Hypothalamus (tissue), 51 donors: Measurements from ENCODE around the gene SSTR3.
A peak's percentile ranks its signal among the peaks of the same experiment; 100 is the strongest.

Experiments
- DNase-seq, 51 donors: peaks; one replicate each; lab custom pipeline; 2025; lab: John Stamatoyannopoulos, UW

Gene SSTR3

GRCh38 chr22:37183432-37184379, 28.6 kb downstream of the SSTR3 start:
- no peak for DNase-seq

DNA sequence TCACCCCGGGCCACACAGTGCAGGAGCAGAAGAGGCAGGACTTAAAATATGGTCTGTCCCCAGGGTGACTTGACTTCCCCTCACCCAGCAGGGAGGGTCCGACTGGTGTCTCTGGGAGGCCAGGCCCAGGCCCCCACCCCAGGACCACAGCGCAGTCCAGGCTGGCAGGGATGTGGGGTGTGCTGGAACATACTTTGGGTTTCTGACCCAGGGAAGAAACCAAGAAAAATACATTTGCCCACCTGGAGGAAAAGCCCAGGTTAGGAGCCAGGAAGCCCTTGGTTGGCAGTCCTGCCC, 29.4 kb downstream of the SSTR3 start:
- no peak for DNase-seq

GRCh38 chr22:37182101-37182948, 30.0 kb downstream of the SSTR3 start:
- DNase-seq: no peak

DNA sequence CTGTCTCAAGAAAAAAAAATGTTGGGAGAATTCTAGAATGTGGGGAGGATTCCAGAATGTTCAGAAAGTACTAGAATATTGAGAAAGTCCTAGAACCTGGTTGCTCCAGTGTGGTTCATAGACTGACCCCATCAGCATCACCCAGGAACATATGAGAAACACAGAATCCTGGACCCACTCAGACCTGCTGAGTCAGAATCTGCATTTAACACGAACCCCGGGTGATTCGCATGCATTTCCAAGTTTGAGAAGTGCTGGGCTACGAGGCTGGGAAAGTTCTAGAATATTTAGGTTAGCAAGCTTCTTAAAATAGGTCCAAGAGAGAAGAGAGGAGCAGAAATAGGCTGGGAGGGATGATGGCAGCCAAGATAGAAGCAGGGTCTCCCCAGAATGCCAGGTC, 30.6 kb downstream of the SSTR3 start:
- DNase-seq: no peak

DNA sequence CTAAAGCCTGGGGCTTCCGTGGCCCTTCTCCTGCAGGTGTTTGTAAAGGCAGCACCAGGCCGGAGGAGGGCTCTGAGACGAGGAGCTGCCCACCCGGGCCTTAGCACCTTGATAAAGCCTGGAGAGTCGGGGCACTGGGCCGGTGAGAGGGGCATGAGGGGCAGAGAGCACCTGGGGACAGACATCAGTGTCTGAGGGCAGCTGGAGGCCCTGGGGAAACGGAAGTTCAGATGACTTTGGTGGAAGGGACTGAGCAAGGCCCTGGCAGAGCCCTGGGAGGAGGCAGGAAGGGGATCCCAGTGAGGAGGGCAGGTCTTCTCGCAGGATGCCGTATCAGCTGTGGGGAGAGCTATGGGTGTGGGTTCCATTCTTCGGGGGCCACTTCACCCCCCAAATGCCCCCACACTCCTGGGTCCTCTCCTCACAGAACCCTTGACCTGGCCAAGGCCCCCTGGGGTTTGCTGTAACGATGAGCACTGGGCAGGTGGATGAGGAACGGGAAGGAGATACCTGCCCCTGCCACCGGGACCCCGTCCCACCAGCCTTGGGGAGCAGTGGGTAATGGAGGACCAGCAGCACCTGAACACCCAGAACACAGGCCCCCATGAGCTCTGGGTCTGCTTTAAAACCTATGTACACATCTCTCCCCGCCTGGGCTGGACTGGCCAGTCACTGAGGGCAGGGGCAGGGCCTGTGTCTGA, 31.6 kb downstream of the SSTR3 start:
- DNase-seq: no peak

GRCh38 chr22:37179622-37180420, 32.5 kb downstream of the SSTR3 start:
- DNase-seq: no peak

DNA sequence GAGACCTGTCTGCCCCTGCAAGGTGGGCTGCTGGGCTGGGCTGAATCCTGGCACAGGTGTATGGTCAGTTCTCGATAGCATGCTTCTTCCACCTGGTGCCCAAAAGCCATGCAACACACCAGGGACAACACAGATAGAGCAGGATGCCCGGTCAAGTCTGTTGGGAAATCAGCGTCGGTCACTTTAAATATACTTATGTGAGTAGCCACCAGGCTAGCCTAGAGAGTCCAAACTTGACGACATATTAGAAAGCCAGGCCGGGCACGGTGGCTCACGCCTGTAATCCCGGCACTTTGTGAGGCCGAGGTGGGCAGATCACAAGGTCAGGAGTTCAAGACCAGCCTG, 33.2 kb downstream of the SSTR3 start:
- DNase-seq: no peak

- DNase-seq: no peak
Measured at GRCh38 chr22:37178350-37179125, 33.7 kb downstream of the SSTR3 start.

- DNase-seq: no peak
Measured at GRCh38 chr22:37177755-37178154, 34.5 kb downstream of the SSTR3 start.

DNA sequence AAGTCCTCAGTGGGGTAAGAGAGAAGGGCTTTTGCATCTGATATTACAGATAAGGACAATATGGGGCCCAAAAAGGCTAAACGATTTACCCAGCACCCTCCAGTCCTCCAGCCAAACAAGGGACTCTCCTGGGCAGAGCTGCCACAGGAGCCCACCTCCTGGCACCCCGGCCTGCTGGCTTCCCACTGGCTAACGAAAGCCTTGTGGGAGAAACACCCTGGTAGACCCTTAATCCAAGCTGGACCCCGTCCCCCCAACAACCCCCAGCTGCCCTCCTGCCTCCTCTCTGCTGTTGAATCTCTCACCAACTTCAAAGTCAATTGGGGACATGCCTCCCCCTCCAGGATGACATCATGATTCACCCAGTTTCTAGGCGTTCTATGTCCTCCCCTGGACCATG, 35.1 kb downstream of the SSTR3 start:
- DNase-seq: no peak

DNA sequence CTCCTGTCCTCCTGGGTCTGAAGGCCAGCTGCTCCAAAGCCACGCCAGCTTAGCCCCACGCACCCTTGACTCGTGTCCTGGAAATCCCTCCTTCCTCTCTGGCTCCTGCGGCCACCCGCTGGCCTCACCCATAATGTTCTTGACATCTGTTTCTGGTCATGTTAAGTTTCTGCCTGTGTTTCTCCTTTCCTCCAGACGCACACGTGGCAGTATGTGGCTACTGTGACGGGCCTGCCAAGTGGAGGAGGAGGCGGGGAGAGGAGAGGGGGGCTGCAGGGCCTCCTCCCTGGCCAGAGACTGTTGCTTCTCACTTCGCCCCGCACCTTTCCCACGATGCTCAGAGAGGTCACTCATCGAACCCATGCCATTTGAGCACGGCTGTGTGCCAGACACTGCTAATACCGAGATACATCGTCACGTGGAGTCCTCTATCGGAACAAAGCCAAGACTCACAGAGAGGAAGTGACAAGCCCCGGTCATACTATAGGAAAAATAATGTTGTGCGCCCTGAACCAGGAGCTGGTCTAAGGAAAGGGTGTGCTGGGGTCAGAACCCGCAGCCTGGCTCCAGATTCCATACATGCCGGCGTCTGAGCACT, 35.7 kb downstream of the SSTR3 start:
- peak in 15 of 51 donors; percentile 7 to 42 (median 20) for DNase-seq

- DNase-seq: no peak
Measured at GRCh38 chr22:37175414-37176281, 36.6 kb downstream of the SSTR3 start.

DNA sequence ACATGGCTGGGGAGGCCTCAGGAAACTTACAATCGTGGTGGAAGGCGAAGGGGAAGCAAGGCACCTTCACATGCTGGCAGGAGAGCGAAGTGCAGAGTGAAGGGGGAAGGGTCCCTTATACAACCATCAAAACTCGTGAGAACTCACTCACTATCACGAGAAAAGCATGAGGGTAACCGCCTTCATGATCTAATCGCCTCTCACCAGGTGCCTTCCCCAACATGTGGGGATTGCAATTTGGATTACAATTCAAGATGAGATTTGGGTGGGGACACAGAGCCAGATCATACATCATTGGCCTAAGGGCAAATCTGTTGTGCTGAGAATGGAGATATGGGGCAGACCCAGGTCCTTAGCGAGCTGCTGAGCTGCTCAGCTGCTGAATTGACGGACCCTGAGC, 37.3 kb downstream of the SSTR3 start:
- DNase-seq: no peak

DNA sequence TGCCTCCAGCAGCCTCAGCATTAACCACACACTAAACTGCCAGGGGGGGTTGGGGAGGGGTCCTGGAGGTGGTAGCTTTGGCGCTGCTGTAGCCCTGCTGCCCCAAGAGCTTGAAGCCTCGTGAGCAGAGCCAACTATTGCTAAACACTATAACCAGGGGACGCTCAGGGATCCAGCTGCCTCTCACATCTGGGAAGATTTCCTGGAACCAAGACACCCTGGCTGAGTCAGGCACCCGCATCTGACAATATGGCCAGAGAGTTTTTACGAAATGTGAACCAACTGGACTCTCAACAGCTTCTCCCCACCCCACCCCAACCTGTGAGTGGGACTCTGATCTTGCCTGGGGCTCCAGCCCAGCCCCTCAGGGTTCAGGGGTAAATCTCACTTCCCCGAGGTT, 38.6 kb downstream of the SSTR3 start:
- no peak for DNase-seq

DNA sequence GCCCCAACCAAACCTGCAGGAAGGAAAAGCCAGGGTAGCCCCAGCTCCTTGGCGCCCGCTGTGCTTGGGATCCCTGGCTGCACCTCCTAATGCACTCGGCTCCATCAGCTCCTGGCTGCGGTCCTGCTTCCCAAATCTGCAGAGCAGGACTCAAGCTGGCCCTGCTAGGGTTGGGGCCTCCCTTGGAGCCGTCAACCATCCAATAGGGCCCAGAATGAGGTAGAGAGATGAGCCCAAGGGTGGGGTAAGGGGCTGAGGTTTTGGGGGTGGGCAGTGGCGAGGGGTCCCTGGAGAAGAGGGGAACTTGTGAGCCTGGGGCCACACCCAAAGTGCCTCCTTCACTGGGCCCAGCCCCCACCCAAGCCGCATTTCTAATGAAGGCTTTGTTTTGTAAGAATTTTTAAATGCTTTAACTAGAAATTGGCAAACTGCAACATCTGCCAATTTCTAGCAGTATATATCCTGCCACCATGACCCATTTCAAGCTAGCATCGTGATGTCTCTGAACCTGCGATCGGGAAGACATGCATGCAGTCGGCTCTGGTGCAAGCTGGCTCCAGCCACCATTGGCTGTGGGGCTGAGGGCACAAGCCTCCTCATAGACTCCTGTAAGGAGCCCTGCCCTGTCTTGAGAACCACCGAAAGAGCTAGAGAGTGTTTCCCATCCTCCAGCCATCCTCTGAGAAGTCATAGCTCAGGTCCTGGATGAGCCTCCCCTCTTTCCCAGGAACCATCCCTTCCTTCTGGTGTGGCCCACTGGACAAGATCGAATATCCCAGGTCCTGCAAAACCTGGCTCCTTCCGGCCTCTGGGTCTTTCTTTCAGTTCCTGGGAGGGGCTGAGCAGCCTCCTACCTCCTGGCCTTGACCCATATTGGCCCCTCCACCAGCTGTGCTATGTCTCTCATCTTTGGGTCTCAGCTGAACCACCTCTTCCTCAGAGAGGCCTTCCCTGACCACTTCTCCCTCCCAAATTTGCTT, 39.7 kb downstream of the SSTR3 start:
- no peak for DNase-seq

- no peak for DNase-seq
Measured at GRCh38 chr22:37171662-37172061, 40.6 kb downstream of the SSTR3 start.
